HG03060 (cell line): ENCODE data around the gene LTB.
"Not testable (repeated sequence)": the region's sequence is repeated elsewhere in the genome, so short reads cannot be mapped to it uniquely, and the experiment has no call there.

ENCODE experiments used
- ATAC-seq: cut with Tn5 transposase; IDR thresholded peaks from one replicate; pipeline ENCODE4 v1.9.1; 2021; ENCODE audit warnings: low read depth, moderate number of reproducible peaks; ENCODE audit not compliant: unreplicated experiment

The LTB gene

GRCh38 chr6:31609519-31610406, 27.5 kb upstream of the LTB start:
- ATAC-seq, result no peak

GRCh38 chr6:31607317-31607716, 25.1 kb upstream of the LTB start:
- ATAC-seq, result no peak

- no peak for ATAC-seq
These were observed 14.8 kb upstream of the LTB start for GRCh38 chr6:31597006-31597405.

- no peak for ATAC-seq
These were observed 10.2 kb upstream of the LTB start for GRCh38 chr6:31592396-31592771.

GRCh38 chr6:31590691-31591090, 8.5 kb upstream of the LTB start:
- ATAC-seq, result not testable (repeated sequence)

- no peak for ATAC-seq
These were observed 6.8 kb upstream of the LTB start for GRCh38 chr6:31588871-31589650.

- ATAC-seq, result no peak
These were observed 5.9 kb upstream of the LTB start for GRCh38 chr6:31587791-31588777.

- no peak for ATAC-seq
These were observed 4.5 kb upstream of the LTB start for GRCh38 chr6:31586599-31587281.

- ATAC-seq, result no peak
These were observed 3.8 kb upstream of the LTB start, which contains the start of gene LST1 for GRCh38 chr6:31586008-31586407. Gene LST1, plus strand, starts transcription at chr6:31586277. Its CDS starts 1,023 bp downstream, at chr6:31587300.

- ATAC-seq, result no peak
These were observed 3.3 kb upstream of the LTB start for GRCh38 chr6:31585491-31585890.

- ATAC-seq, result no peak
These were observed 592 bp downstream of the LTB start for GRCh38 chr6:31581434-31582229.

- ATAC-seq, result no peak
These were observed 1.3 kb downstream of the LTB start for GRCh38 chr6:31580807-31581433.

GRCh38 chr6:31580438-31580740, 1.8 kb downstream of the LTB start:
- no peak for ATAC-seq

GRCh38 chr6:31579546-31580437, 2.4 kb downstream of the LTB start:
- no peak for ATAC-seq

GRCh38 chr6:31579119-31579505, 3.1 kb downstream of the LTB start:
- ATAC-seq, result no peak

- ATAC-seq, result no peak
These were observed 3.8 kb downstream of the LTB start for GRCh38 chr6:31578184-31579118.

- ATAC-seq, result no peak
These were observed 4.7 kb downstream of the LTB start for GRCh38 chr6:31577579-31577966.
